ENCODE data around the gene ESYT2. TPM values are rescaled to one million over a fixed set of nuclear protein-coding genes. Genes with fewer than 3 reads are reported as not detected.
A peak's percentile ranks its signal among the peaks of the same experiment; 100 is the strongest.
"Not testable (repeated sequence)": the region's sequence is repeated elsewhere in the genome, so short reads cannot be mapped to it uniquely, and the experiment has no call there.

Gene ESYT2
- total RNA-seq, 8 experiments from 2014 or later: 10.9 to 141 (median 26.2) TPM

GRCh38 chr7:158862985-158863610, 33.8 kb upstream of the ESYT2 start:
- peak overlapping the region in 1 of 2 donors; percentile 2 for H3K27ac ChIP-seq
- peaks cover 5 to 22% of the 10 kb centered on the region in 2 donors for H3K4me1 ChIP-seq (replicated peaks in 1 of 2)
- in situ Hi-C loops (cut with MboI; ENCODE audit: low pct_unique_long_range_greater_than_20kb in 2 of 9, low sequenced_read_pairs in 9 of 9, unreplicated experiment in 9 of 9); H3K4me3 ChIP-seq: not testable (repeated sequence)
- WGBS, 10 experiments: 100% methylated on average over 1 of the region's 13 CpGs; no CpG with 5 or more reads in 8 of the 10 experiments
- ATAC-seq (replicated peaks in 6 of 8): peak; percentile 6 to 50 (median 36)

- no peak overlapping the region for H3K27ac ChIP-seq
- no peak for ATAC-seq (replicated peaks in 6 of 8)
- in situ Hi-C loops (cut with MboI; ENCODE audit: low pct_unique_long_range_greater_than_20kb in 2 of 9, low sequenced_read_pairs in 9 of 9, unreplicated experiment in 9 of 9): no loop called here
- H3K4me1 ChIP-seq (replicated peaks in 1 of 2): peaks cover 14 to 28% of the 10 kb centered on the region in 2 donors
- 57 to 100% (median 92%) methylated on average over 1 to 11 of the region's 11 CpGs for WGBS, 10 experiments
- H3K4me3 ChIP-seq: no peak overlapping the region
Observed at GRCh38 chr7:158861936-158862704, 32.8 kb upstream of the ESYT2 start.

- no peak overlapping the region for H3K4me3 ChIP-seq
- H3K27ac ChIP-seq: no peak overlapping the region
- H3K4me1 ChIP-seq (replicated peaks in 1 of 2): peaks cover 14 to 28% of the 10 kb centered on the region in 2 donors
- in situ Hi-C loops (cut with MboI; ENCODE audit: low pct_unique_long_range_greater_than_20kb in 2 of 9, low sequenced_read_pairs in 9 of 9, unreplicated experiment in 9 of 9): no loop called here
- no peak for ATAC-seq (replicated peaks in 6 of 8)
- 26 to 100% (median 73%) methylated on average over 1 to 11 of the region's 15 CpGs; no CpG with 5 or more reads in 1 of the 10 experiments for WGBS, 10 experiments
Observed at GRCh38 chr7:158861004-158861787, 31.9 kb upstream of the ESYT2 start.

- in situ Hi-C loops (cut with MboI; ENCODE audit: low pct_unique_long_range_greater_than_20kb in 2 of 9, low sequenced_read_pairs in 9 of 9, unreplicated experiment in 9 of 9): no loop called here
- Histone ChIP-seq H3K4me1 (replicated peaks in 1 of 2) (peaks cover 14 to 21% of the 10 kb centered on the region in 2 donors), H3K27ac (no peak overlapping the region), H3K4me3 (no peak overlapping the region)
- no peak for ATAC-seq (replicated peaks in 6 of 8)
- 75 to 100% (median 100%) methylated on average over 1 of the region's 1 CpG; no CpG with 5 or more reads in 2 of the 10 experiments for WGBS, 10 experiments
Observed at GRCh38 chr7:158860394-158860793, 31.1 kb upstream of the ESYT2 start.

GRCh38 chr7:158858592-158859503, 29.5 kb upstream of the ESYT2 start:
- Histone ChIP-seq H3K27ac (no peak overlapping the region), H3K4me3 (no peak overlapping the region), H3K4me1 (replicated peaks in 1 of 2) (peaks cover 11 to 14% of the 10 kb centered on the region in 2 donors)
- ATAC-seq (replicated peaks in 6 of 8): no peak
- WGBS, 10 experiments: 20 to 100% (median 57%) methylated on average over 1 to 3 of the region's 5 CpGs; no CpG with 5 or more reads in 1 of the 10 experiments
- in situ Hi-C loops (cut with MboI; ENCODE audit: low pct_unique_long_range_greater_than_20kb in 2 of 9, low sequenced_read_pairs in 9 of 9, unreplicated experiment in 9 of 9): no loop called here

- Histone ChIP-seq H3K4me1 (replicated peaks in 1 of 2) (peaks cover 11 to 14% of the 10 kb centered on the region in 2 donors), H3K27ac (peak overlapping the region; percentile 56 to 61), H3K4me3 (peak overlapping the region; percentile 52 to 96 (median 68))
- ATAC-seq (replicated peaks in 6 of 8): peak in 3 of 8 experiments; percentile 36 to 39 (median 39)
- 14 to 82% (median 36%) methylated on average over 1 to 10 of the region's 31 CpGs; no CpG with 5 or more reads in 1 of the 10 experiments for WGBS, 10 experiments
- in situ Hi-C loops (cut with MboI; ENCODE audit: low pct_unique_long_range_greater_than_20kb in 2 of 9, low sequenced_read_pairs in 9 of 9, unreplicated experiment in 9 of 9): no loop called here
Observed at GRCh38 chr7:158856883-158857668, 27.8 kb upstream of the ESYT2 start.

GRCh38 chr7:158854681-158855081, 25.4 kb upstream of the ESYT2 start:
- in situ Hi-C loops (cut with MboI; ENCODE audit: low pct_unique_long_range_greater_than_20kb in 2 of 9, low sequenced_read_pairs in 9 of 9, unreplicated experiment in 9 of 9): no loop called here
- Histone ChIP-seq H3K4me3 (no peak overlapping the region), H3K4me1 (replicated peaks in 1 of 2) (peaks cover 11 to 14% of the 10 kb centered on the region in 2 donors), H3K27ac (no peak overlapping the region)
- WGBS, 10 experiments: 20 to 83% (median 57%) methylated on average over 2 to 3 of the region's 7 CpGs; no CpG with 5 or more reads in 4 of the 10 experiments
- ATAC-seq (replicated peaks in 6 of 8): no peak

GRCh38 chr7:158850545-158851102, 21.3 kb upstream of the ESYT2 start:
- 3 to 87% (median 59%) methylated on average over 2 to 5 of the region's 5 CpGs; no CpG with 5 or more reads in 1 of the 10 experiments for WGBS, 10 experiments
- H3K27ac ChIP-seq: no peak overlapping the region

GRCh38 chr7:158849768-158850544, 20.6 kb upstream of the ESYT2 start:
- no peak overlapping the region for H3K4me3 ChIP-seq
- ATAC-seq (replicated peaks in 6 of 8): peak in 3 of 8 experiments; percentile 57 to 81 (median 74)
- in situ Hi-C loops (cut with MboI; ENCODE audit: low pct_unique_long_range_greater_than_20kb in 2 of 9, low sequenced_read_pairs in 9 of 9, unreplicated experiment in 9 of 9): no loop called here
- H3K27ac ChIP-seq: no peak overlapping the region
- 83 to 100% methylated on average over 1 of the region's 5 CpGs; no CpG with 5 or more reads in 8 of the 10 experiments for WGBS, 10 experiments
- no peaks in the 10 kb centered on the region for H3K4me1 ChIP-seq (replicated peaks in 1 of 2)

More at GRCh38 chr7:158850545-158851102, 21.3 kb upstream of the ESYT2 start:
- in situ Hi-C loops (cut with MboI; ENCODE audit: low pct_unique_long_range_greater_than_20kb in 2 of 9, low sequenced_read_pairs in 9 of 9, unreplicated experiment in 9 of 9): no loop called here
- Histone ChIP-seq H3K4me1 (replicated peaks in 1 of 2) (no peaks in the 10 kb centered on the region), H3K4me3 (no peak overlapping the region)
- ATAC-seq (replicated peaks in 6 of 8): peak in 3 of 8 experiments; percentile 37 to 80 (median 52)

GRCh38 chr7:158849442-158849767, 20.1 kb upstream of the ESYT2 start:
- in situ Hi-C loops (cut with MboI; ENCODE audit: low pct_unique_long_range_greater_than_20kb in 2 of 9, low sequenced_read_pairs in 9 of 9, unreplicated experiment in 9 of 9): no loop called here
- Histone ChIP-seq H3K27ac (no peak overlapping the region), H3K4me1 (replicated peaks in 1 of 2) (no peaks in the 10 kb centered on the region), H3K4me3 (no peak overlapping the region)
- WGBS, 10 experiments: 0 to 100% (median 85%) methylated on average over 1 to 4 of the region's 5 CpGs; no CpG with 5 or more reads in 2 of the 10 experiments
- ATAC-seq (replicated peaks in 6 of 8): no peak

GRCh38 chr7:158847451-158847866, 18.1 kb upstream of the ESYT2 start:
- H3K4me3 ChIP-seq: no peak overlapping the region
- 22 to 100% (median 78%) methylated on average over 1 of the region's 1 CpG; no CpG with 5 or more reads in 3 of the 10 experiments for WGBS, 10 experiments
- in situ Hi-C loops (cut with MboI; ENCODE audit: low pct_unique_long_range_greater_than_20kb in 2 of 9, low sequenced_read_pairs in 9 of 9, unreplicated experiment in 9 of 9): no loop called here
- ATAC-seq (replicated peaks in 6 of 8): peak in 1 of 8 experiments; percentile 49
- H3K27ac ChIP-seq: no peak overlapping the region
- peaks cover 8 to 10% of the 10 kb centered on the region in 2 donors for H3K4me1 ChIP-seq (replicated peaks in 1 of 2)

All from motor neuron (in vitro differentiated cells).